NCI-H345 (cell line): ENCODE measurements around the gene RBPJL.
A peak's percentile ranks its signal among the peaks of the same experiment; 100 is the strongest.

ENCODE experiments used
- DNase-seq: peaks from one replicate; lab custom pipeline; 2025; lab: John Stamatoyannopoulos, UW

The RBPJL gene

GRCh38 chr20:45293041-45294002 lies 13.3 kb upstream of the RBPJL start:
- peak; percentile 85 for DNase-seq

DNA sequence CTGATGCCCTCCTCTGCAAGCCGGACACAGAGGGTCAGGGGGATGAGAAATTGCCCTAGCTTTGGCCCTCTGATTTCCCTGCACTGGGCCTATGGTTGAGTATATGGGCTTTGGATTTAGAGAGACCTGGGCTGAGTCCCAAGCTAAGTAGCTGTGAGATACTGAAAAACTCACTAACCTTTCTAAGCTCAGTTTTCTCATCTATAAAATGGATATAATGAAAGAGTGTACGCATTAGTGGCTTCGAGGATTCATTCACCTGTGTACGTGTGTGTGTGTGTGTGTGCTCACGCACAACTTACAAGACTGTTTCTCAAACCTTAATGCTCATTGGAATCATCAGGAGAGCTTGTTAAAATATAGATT lies 12.7 kb upstream of the RBPJL start:
- no peak for DNase-seq

DNA sequence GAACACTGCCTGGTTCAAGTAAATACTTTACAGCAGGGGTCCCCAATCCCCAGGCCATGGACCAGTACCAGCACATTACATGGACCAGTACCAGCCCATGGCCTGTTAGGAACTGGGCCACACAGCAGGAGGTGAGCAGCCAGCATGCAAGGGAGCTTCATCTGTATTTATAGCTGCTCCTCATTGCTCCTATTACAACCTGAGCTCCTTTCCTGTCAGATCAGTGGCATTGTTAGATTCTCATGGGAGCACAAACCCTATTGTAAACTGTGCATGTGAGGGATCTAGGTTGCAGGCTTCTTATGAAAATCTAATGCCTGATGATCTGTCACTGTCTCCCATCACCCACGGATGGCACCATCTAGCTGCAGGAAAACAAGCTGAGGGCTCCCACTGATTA lies 12.0 kb upstream of the RBPJL start:
- no peak for DNase-seq

DNA sequence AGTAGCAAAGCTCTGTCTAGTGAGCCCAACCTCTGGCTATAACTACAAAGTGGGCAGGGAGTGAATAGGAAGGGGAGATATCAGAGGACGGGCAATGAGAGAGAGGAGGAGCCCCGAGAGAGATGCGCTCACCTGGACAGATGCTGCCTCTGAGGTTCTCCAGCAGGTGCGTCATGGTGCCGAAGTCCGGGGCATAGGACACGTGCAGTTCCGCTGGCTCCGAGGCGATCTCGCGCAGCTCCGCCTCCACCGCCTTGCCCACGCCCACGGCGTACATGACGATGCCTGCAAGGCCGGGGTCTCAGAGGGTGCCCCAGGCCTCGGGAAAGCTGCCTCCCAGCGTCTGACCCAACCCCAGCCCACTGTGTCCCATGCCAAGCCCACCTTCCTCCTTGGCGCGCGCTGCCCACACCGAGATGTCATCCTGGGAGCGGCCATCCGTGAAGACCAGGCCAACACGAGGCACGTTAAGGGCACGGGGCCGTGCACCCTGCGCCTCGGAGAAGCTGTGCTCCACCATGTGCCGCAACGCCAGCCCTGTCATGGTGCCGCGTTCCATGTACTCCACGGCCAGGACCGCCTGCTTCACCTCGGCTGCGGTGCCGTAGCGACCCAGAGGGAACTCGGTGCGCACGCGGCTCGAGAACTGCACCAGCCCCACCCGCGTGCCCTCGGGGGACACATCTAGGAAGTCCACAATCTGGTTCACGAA lies 8.7 kb upstream of the RBPJL start:
- no peak for DNase-seq

- DNase-seq, result no peak
Measured at GRCh38 chr20:45299786-45300185, 6.9 kb upstream of the RBPJL start.

GRCh38 chr20:45300961-45301360 lies 5.7 kb upstream of the RBPJL start:
- DNase-seq, result peak; percentile 12

GRCh38 chr20:45301824-45302271 lies 4.8 kb upstream of the RBPJL start:
- DNase-seq, result no peak

DNA sequence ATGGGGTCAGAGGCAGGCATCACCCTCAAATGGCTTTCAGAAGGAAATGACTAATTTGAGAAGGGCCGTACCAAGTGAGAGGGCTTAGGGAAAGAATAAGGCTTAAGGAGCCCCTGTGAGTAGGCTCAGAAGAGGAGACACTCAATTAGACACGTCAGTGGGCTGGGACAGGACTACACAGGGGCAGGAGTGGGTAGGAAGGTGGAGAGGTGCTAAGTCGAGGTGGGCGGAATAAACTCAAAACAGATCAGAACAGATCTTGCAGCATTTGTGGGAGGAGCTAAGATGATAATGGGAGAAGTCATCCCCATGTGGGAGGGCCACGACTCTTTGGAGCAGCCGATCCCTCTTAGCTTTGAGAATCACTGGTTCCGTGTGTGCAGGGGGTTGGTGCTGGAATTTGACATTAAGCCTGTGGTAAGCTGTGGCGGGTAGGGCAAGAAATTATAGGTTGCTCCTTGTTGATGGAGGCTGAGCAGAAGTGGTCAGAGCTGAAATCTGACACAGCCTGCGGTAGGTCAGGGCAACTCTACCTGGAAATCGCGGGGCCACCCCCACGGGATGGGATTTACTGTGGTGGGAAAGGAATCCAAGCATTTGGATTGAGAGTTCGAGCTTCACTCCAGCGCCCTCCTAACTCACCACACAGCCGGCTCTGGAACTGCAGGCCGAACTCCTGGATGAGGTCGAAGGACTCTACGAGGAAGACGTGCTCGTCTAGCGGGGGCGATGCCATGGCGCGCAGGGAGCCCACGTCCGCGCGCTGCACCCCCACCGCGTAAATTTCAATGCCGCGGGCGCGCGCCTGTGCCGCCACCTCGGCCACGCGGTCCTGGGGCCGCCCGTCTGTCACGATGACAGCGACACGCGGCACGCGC lies 2.8 kb upstream of the RBPJL start:
- no peak for DNase-seq

DNA sequence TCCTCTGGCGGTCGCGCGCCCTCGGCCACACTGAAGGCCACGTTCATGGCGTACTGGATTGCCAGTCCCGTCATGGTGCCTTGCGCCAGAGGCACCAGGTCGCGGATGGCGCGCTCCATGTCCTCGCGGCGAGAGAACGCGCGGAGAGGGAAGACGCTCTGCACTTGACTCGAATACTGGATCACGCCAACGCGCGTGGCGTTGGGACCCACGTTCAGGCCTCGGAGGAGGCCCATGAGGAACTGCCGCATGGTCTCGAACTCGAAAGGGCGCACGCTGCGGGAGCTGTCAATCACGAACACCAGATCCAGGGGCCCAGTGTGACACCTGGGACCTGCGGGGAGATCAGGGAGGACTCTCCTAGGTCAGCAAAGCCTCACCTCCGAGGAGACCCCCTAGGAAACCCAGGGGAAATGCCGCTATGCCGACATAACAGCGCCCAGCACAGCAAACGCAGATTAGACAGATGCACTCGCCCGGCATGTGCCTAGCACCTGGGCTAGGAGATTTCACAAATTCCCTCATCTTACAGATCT lies 2.1 kb upstream of the RBPJL start:
- DNase-seq, result no peak

GRCh38 chr20:45305262-45305661 lies 1.4 kb upstream of the RBPJL start:
- DNase-seq, result no peak

DNA sequence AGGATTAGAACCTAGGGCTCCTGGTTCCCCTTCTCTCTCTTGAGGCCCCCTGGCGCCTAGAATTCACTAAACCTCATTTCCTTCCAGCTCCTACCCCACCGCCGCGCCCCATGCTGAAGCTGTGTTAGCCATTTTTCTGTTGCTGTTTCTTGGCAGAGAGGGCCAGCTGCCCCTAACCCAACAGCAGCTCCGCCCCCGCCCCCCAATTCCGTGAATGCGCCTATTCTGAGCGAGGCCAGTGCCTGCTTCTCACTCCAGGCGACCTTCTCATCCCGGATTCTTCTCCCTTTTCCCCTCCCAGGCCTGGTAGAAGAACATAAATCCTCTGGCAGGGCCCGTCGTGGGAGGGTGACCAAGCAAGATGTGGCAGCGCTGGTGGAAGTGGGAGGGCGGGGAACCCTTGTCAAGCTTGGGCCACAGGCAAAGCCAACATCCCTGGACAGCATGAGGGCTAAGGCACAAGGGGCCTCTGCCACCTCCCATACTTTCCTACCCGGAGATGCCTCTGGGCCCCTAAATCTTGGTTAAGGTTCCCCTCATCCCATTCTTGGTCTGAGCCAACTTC lies 518 bp downstream of the RBPJL start:
- no peak for DNase-seq

DNA sequence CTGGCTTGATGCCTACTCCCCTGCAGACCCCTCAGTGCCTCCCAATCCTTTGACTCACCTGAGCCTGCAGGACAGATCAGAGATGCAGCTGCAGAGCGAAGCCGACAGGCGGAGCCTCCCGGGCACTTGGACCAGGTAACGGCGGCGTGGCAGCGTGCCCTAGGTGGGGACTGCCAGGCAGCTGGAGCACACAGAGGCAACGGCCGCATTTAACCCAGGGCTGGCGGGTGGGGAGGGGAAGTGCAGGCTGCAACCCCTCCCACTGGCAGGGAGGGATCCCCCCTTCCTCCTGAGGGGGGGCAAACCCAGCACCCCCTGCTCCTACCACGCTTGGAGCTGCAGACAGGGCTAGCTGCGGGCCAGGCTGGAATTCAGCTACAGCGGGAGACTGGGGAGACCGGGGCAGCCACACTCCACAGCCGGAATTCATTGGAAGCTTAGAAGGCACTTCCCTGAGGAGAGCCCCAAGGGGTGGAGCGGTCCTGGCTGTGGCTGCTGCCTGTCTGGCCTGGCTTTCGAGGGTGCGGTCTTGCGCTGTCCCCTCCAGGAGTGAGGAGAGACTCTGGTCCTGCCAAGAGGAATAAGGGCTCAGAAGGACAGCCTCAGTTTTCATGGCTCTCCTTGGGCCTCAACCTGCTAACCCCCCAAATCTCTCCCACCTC lies 1.6 kb downstream of the RBPJL start, which contains the start of gene MATN4:
MATN4 (minus strand) TSS at position 183 of the 662 bp plus-strand sequence. CDS start 2,717 bp downstream, outside the sequence.
- DNase-seq, result no peak

DNA sequence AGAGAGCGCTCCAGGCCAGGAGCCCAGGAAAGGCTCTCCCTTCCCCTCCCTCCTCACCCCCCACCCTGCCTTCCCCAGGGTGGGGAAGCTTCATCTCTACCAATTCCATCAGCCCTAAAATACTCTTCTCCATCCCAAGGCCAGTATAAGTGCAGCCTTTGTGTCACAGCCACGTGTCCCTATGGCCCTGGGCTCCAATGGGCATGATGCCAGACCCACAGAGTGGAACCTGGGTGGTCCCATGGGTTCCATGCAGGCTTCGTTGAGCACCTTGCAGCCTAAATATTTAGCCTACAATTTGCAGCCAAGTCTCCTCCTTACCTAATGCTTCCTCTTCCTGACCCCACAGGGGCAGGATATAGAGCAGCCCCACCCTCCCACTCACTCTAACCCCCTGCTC lies 2.4 kb downstream of the RBPJL start:
- no peak for DNase-seq

DNA sequence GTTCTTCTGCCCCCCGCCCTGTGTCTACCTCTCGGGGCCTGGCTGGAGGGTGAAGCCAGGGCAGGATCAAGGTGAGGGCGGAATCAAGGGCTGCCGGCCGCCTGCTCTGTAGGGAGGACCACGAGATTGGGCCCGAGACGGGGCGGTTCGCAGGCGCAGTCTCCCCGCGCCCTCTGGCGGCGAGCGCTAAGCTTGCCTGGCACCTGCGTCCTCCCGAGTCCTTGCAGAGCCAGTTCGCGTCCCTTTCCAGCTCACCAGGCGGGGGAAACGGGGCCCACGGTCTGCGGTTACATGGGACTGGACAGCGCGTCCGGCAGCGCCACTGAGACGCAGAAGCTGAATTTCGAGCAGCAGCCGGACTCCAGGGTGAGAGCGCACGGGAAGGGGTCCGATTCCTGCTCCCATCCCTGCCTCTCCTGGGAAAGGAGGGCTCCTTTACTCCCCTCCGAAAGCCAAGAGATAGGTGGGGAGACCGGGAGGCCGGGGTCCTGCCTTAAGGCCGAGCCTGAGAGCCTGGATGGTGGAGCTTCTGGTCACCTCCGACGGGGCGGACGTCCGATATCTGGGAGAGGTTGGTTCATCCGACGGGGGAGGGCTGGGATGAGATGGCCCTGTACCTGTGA lies 5.1 kb downstream of the RBPJL start:
- no peak for DNase-seq

DNA sequence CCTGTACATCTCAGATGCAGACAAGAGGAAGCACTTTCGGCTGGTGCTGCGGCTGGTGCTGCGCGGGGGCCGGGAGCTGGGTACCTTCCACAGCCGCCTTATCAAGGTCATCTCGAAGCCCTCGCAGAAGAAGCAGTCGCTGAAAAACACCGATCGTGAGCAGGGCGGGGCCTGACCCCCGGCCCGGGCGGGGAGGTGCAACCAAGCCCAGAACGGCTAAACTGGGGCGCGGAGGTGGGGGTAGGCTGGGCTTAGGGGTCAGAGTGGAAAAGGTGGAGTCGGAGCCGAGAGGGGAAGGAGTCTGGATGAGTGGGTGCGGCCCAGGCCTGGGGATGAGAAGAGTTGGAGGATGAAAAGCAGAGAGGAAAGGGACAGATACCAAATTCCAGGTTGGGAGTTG lies 5.6 kb downstream of the RBPJL start:
- DNase-seq, result no peak

DNA sequence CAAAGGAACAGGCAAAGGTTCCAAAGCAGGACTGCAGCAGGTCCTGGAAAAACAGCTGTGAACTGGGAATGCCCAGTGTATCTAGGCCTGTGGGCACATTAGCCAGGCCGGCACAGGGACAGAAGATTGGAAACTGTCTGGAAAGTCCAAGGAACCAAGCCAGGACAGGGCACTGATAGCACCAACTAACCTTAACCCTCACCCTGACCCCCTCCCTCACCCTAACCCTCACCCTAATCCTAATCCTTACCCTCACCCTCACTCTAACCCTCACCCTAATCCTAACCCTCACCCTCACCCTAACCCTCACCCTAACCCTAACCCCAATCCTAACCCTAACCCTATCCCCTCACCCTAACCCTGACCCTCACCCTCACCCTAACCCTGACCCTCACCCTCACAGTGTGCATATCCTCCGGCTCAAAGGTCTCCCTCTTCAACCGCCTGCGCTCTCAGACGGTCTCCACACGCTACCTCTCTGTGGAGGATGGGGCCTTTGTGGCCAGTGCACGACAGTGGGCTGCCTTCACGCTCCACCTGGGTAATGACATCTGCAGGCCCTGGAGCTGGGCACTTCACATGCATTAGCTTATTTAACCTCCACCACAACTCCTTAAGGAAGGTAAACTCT lies 6.5 kb downstream of the RBPJL start:
- no peak for DNase-seq

DNA sequence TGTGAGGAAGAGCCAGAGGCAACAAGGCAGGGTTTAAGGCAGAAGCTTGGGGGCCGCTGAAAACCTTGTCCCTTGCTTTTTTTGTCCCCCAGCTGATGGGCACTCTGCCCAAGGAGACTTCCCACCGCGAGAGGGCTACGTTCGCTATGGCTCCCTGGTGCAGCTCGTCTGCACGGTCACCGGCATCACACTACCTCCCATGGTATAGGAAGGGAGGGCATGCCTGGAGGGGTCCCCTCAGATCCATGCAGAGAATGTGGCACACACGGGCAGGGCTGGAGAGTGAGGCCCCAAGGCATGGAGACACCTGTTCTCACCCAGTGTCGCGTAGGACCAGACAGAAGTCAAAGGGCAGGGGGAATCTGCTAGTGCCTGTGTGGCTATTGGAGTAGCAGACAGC lies 7.3 kb downstream of the RBPJL start:
- DNase-seq, result no peak

GRCh38 chr20:45315672-45316071 lies 9.0 kb downstream of the RBPJL start:
- no peak for DNase-seq

DNA sequence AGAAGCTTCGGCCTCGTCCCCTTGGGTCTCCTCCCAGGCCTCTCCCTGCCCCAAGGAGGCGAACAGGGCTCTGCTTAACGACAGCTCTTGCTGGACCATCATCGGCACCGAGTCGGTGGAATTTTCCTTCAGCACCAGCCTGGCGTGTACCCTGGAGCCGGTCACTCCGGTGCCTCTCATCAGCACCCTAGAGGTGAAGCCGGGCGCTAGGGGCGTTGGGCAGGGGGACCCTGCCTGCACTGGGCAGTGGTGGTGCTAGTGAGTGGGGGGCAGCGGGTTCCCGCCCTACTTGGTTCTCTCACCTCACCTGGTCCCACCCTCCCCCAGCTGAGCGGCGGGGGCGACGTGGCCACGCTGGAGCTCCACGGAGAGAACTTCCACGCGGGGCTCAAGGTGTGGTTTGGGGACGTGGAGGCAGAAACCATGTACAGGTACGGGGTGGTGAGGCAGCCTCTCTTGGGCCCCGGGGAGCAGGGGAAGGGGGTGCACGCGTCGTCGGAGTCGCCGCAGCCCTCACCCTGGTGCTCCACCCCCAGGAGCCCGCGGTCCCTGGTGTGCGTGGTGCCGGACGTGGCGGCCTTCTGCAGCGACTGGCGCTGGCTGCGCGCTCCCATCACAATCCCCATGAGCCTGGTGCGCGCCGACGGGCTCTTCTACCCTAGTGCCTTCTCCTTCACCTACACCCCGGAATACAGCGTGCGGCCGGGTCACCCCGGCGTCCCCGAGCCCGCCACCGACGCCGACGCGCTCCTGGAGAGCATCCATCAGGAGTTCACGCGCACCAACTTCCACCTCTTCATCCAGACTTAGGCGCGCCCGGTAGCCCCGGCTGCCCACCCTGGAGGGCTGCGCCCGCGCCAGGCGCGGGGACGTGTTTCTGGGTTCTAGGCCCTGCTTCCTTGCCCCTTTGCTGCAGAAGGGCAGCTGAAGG lies 9.8 kb downstream of the RBPJL start:
- DNase-seq, result no peak
